Measurements from ENCODE around the gene KLHL12. TPM values are rescaled to one million over a fixed set of nuclear protein-coding genes. Genes with fewer than 3 reads are reported as not detected.
A peak's percentile ranks its signal among the peaks of the same experiment; 100 is the strongest.

The KLHL12 gene
- polyA plus RNA-seq, 1 donor from 2014 or later: 62.8 TPM

- Histone ChIP-seq H3F3A (ENCODE audit: insufficient read depth, low read length, poor library complexity, severe bottlenecking) (no peaks in the 10 kb centered on the region), H3K79me2 (replicated peaks; ENCODE audit: insufficient read depth, low read length) (no peaks in the 10 kb centered on the region), H4K20me1 (ENCODE audit: insufficient read depth) (no peaks in the 10 kb centered on the region), H3K27me3 (ENCODE audit: insufficient read depth, low read depth, low read length) (peaks cover 15% of the 10 kb centered on the region), H3K27ac (ENCODE audit: low read length) (no peak overlapping the region), H3K4me2 (ENCODE audit: low read length) (no peak overlapping the region), H2AFZ (ENCODE audit: low read depth, low read length) (no peak overlapping the region), H3K9me3 (ENCODE audit: low read length) (no peaks in the 10 kb centered on the region), H3K4me3 (ENCODE audit: low read length) (no peak overlapping the region), H3K9ac (ENCODE audit: low read length) (no peak overlapping the region), H3K36me3 (ENCODE audit: insufficient read depth, low read length) (no peaks in the 10 kb centered on the region), H3K9me2 (ENCODE audit: insufficient read depth, low read length) (no peaks in the 10 kb centered on the region)
- TF ChIP-seq REST (IDR thresholded peaks at IDR 0.05; ENCODE audit: borderline replicate concordance) (no peak), TAF1 (IDR thresholded peaks at IDR 0.05; ENCODE audit: low read depth) (no peak), MXI1 (conservative IDR thresholded peaks at IDR 0.05; ENCODE audit: poor library complexity, severe bottlenecking) (no peak), EP300 (conservative IDR thresholded peaks at IDR 0.05; ENCODE audit: poor library complexity, severe bottlenecking) (no peak), RAD21 (conservative IDR thresholded peaks at IDR 0.05) (no peak), CTCF (IDR thresholded peaks at IDR 0.05; ENCODE audit: poor library complexity, severe bottlenecking) (no peak), POLR2AphosphoS5 (IDR thresholded peaks at IDR 0.05) (no peak), EZH2 (IDR thresholded peaks at IDR 0.05; ENCODE audit: borderline replicate concordance, insufficient read depth, low read length, poor library complexity, severe bottlenecking) (no peak), SMC3 (conservative IDR thresholded peaks at IDR 0.05; ENCODE audit: poor library complexity) (no peak)
Measured at GRCh38 chr1:202862679-202863560, 64.1 kb downstream of the KLHL12 start.

GRCh38 chr1:202861420-202862132, 65.5 kb downstream of the KLHL12 start:
- TF ChIP-seq TAF1 (IDR thresholded peaks at IDR 0.05; ENCODE audit: low read depth) (no peak), POLR2AphosphoS5 (IDR thresholded peaks at IDR 0.05) (peak; percentile 40), MXI1 (conservative IDR thresholded peaks at IDR 0.05; ENCODE audit: poor library complexity, severe bottlenecking) (peak; percentile 32)
- Histone ChIP-seq H3K27ac (ENCODE audit: low read length) (peak overlapping the region; percentile 37), H3K27me3 (ENCODE audit: insufficient read depth, low read depth, low read length) (peaks cover 15% of the 10 kb centered on the region), H3K36me3 (ENCODE audit: insufficient read depth, low read length) (no peaks in the 10 kb centered on the region), H3K9me2 (ENCODE audit: insufficient read depth, low read length) (no peaks in the 10 kb centered on the region), H4K20me1 (ENCODE audit: insufficient read depth) (no peaks in the 10 kb centered on the region), H3F3A (ENCODE audit: insufficient read depth, low read length, poor library complexity, severe bottlenecking) (no peaks in the 10 kb centered on the region), H3K9me3 (ENCODE audit: low read length) (no peaks in the 10 kb centered on the region), H3K4me3 (ENCODE audit: low read length) (peak overlapping the region; percentile 91), H2AFZ (ENCODE audit: low read depth, low read length) (peak overlapping the region; percentile 73), H3K79me2 (replicated peaks; ENCODE audit: insufficient read depth, low read length) (no peaks in the 10 kb centered on the region), H3K9ac (ENCODE audit: low read length) (peak overlapping the region; percentile 64), H3K4me2 (ENCODE audit: low read length) (peak overlapping the region; percentile 57)
